GOT3 (cell line): ENCODE measurements around the gene LRRTM3.

Experiments used
- DNase-seq: peaks from one replicate; lab custom pipeline; 2025; ENCODE audit warnings: mixed read lengths; lab: John Stamatoyannopoulos, UW

Gene LRRTM3

DNA sequence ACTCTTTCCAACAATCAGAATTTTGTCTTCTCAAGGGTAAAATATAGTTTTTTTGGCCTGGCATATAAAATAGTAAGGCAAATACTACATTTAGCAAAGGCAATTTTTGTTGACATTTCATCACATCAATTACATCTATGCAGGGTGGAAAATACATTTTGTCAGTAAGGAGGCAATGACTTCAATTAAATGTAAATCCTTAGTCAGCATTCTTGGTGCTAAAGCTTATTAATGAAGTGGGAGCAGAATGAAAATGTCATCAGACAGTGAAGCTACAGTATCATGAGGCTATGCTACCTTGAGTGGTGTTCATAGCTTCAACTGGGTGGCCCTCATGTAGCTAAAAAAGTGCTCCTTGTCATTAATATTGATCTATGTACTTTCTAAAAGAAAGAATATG lies 8.9 kb downstream of the LRRTM3 start:
- DNase-seq: no peak

DNA sequence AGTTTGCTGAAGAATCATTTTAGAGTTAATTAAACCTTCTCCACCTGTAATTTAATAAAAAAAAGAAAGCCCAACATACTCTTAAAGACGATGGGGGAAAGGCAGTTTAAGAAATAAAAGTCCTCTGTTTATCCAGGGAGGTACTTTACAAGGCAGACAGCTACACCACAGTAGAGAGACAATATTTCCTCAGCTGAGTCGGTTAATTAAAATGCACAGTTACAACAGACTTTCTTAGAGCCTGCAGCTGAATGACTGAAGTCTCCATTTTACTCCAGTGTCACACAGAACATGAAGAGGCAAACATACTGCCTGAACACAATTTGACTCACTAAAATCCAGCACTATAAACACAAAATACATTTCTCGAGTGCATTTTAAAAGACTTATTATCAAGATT lies 15.1 kb downstream of the LRRTM3 start:
- no peak for DNase-seq

DNA sequence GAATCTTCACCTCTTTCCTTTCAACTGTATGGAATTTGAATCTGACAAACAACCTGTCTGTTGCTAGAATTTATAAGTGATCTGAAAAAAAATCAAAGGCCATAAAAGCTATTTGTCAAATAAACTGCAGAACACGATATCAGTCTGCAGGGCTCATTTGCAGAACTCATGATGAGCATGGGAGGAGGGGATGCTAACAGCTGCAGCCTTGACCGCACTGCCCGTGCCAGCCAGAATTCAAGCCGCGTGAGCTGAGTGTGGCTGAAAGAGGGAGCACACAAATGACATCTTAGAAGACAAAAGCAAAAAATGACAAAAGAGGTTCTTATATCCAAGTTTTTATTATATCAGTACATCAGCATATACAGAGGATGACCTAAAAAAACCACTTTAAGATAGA lies 15.7 kb downstream of the LRRTM3 start:
- DNase-seq: no peak

DNA sequence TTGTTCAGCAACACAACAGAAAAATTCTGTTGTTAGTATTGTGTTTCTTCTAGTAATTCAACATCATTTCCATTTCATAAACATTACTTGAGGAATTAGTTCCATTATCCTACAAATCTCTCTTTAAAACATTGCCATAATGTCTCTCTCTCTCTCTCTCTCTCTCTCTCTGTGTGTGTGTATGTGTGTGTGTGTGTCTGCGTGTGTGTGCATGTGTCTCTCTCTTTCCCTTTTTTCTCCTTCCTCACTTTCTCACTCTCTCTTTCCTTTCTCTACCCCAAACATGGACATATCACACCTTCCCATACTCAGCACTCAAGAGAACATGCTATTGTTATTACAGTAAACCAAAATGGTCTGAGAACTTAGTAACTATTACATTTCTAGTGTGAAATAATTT lies 16.6 kb downstream of the LRRTM3 start:
- no peak for DNase-seq

DNA sequence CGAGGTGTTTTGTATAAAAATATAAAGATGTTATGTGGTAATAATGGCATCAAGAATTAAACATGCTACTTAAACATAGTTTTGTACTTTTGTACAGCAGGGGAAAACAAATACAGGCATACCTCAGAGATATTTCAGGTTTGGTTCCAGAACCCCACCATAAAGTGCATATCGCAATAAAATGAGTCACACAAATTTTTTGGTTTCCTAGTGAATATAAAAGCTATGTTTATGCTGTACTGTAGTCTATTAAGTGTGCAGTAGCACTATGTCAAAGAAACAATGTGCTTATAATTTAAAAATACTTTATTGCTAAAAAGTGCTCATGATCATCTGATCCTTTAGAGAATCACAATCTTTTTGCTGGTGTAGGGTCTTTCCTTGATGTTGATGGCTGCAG lies 17.8 kb downstream of the LRRTM3 start:
- no peak for DNase-seq

DNA sequence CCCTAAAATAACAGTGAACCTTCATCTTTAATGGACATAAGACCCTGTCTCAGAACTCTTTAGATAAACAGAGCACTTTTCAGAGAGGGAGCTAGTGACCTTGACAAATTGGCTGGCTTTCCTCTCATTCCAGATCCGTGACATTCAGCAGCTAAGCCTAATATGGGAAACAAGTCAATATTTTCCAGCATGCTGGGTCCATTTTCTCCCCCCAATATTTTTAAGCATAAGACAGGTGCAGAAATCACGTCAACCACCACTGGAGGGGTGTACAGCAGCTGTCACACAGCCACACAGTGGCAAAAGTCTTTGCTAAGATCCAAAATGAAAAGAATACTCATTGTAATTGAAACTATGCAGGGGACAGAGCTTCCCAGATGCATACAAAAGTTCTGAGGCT lies 26.1 kb downstream of the LRRTM3 start:
- DNase-seq: no peak

DNA sequence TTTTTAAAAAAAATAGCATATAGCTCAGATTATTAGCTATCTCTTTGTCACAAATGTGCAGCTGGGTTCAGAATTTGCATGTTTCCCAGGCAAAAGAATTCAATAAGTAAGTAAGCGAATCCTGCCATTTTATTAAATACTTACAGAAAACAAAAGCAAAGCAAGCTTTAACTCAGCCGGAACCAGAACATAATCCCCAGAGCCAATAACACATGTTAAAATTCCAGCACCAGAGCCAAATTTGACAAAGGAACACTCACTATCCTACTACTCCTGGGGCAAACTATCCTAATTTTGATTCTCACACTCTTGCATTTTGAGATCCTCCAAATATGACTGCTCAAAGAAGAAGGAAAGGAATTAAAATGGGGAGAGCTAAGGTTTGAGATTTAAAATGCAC lies 32.6 kb downstream of the LRRTM3 start:
- DNase-seq: no peak

DNA sequence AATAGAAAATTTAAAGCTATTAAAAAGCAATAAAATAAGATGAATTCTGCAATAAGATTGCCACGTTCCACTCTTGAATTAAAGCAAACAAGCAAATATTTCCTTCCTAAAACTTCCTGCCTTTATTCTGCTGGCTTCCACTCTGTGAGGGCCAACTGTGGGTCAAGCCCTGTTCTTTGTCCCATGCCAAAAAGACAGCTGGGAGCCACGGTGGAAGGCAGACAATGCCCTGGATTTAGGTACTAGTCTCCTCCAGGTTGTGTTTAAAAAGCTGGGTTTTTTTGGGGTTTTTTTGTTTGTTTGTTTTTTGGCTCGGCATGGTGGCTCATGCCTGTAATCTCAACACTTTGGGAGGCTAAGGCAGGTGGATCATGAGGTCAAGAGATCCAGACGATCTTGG lies 39.1 kb downstream of the LRRTM3 start:
- no peak for DNase-seq

DNA sequence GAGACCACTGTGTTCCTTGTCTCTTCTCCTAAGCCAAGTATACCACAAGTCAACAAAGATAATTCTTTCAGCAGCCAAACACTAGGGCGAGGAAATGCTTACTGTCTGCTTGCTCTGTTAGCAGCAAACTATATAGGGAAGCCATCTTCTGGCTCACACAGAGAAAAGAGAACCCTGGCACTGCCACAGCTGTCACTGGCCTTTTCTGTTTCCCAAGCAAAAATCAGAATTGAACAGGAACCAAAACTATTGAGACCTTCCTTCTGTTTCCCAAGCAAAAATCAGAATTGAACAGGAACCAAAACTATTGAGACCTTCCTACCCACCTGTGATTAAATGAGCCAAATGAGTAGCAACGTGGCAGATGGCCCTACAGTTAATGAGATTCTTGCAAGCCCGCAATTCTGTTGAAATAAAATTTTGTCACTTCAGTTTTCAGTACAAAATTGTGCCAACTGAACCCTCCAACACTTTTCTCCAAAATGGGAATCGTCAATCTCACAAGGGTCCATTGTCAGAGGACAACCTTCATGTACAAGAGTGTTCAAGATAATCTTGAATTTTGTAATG lies 54.5 kb downstream of the LRRTM3 start:
- DNase-seq: no peak

DNA sequence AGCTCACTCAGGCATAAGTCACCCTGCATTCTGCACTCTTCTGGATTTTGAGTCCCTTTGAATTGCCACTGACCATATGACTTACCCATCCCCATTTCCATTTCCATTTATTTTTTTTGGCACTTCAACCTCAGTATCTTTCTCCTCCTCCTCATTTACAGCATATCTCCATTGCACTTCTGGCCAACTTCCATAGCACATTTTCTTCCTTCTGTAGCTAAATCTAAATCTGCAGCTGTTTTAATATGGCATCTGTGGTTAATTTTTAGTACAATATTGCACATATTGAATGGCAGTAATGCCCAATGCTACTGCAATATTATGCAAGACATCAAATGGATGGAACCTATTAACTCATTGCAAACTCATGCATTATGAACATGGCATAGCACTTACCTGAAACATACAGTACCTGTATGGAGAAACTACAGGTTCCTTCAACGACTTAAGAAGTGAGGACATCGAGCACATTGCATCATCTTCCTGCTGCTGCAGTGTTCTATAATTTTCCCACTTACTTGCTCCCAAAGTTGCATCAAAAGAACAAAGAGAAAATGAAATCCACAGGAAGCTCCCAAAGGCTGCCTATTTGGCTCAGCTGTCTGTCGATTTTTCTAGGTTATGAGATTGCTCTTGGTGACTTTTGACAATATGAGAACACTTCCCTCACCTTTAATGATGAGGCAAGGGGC lies 55.7 kb downstream of the LRRTM3 start:
- DNase-seq: no peak

DNA sequence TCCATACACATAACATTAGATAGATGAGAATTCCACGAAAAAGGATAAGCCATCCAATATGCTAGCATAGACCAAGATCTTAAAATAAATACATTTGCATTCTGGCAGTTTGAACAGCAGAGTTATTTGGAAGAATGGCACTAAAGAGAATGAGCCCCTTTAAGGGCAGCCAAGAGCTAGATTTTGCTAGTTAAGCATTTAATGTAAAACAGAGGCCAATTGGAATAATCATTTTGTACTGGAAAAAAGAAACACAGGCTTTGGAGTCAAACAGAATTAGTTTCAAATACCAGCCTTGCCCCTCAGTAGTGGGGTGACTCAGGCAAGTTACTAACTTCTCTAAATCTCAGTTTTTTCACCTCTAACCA lies 56.2 kb downstream of the LRRTM3 start:
- no peak for DNase-seq

DNA sequence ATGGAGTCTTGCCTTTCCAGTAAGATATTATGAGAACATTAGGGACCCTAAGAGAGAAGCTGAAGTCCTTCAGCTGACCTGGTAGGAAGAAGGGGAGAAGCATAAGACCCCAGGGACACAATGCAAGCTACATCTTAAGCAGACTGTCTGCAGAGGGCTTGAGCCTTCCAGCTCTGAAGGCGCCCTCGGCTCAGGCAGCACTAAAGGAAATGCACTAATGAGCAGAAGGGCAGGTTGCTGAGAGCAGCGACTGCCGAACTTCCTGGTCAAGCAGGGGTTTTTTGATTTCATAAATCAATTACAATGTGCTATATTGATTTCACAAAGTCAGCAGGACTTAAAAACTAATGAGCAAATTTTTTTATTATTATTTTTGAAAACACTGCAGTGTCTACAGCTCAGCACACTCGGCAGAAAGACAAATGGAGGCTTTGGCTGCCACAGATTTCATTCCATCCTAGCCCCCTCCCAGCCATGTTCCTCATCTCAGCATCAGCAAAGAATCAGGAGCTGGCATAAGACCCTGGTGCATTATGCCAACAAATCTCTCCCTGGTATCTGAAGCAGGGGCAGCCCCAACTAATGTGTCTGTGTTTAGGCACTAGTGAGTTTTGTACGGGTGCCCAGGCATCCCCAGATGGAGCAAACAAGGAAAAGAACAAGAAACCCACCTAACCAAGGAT lies 57.1 kb downstream of the LRRTM3 start:
- no peak for DNase-seq

DNA sequence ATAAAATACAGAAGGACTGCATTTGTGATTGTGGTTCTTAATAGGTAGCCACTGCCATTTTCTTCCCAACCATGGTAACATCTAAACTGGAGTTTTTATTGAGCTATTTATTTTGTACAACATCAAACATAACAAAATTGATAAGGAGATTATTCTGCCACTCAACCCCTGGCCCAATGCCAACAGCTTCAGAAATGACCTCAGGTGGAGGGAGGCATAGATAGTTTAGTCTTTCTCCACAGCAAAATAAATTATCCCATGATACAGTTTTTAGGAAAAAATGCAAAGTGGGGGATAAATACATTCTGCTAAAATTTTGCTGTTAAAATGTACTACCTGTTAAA lies 57.6 kb downstream of the LRRTM3 start:
- DNase-seq: no peak

DNA sequence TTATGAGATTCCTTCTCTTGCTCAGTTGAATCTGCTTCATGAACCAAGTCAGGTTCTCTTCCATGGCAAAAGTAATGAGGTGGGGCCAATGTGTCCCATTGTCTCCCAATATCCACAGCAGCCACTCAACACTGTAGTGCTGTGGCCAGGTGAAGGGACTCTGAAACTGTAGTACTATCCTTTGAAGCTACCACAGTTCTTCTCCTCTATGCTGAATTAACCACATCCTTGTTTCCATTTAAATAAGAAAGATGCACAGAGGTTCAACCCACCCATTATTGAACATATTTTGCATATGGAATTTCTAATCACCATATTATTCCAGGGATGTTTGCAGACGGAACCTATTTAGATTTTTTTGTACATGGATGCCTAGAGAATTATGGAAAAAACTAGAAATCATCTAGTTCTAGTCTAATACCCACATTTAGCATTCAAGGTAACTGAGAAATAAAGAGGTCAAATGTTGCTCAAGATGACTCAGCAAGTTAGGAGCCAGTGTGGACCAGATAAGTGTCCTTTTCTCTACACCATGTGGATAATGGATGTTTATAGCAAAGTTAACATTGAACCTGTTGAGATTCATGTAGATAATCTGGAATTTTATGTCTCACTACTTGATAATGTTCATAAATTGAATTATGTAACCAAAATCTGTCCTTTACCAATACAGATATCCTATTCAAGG lies 64.5 kb downstream of the LRRTM3 start:
- DNase-seq: no peak

DNA sequence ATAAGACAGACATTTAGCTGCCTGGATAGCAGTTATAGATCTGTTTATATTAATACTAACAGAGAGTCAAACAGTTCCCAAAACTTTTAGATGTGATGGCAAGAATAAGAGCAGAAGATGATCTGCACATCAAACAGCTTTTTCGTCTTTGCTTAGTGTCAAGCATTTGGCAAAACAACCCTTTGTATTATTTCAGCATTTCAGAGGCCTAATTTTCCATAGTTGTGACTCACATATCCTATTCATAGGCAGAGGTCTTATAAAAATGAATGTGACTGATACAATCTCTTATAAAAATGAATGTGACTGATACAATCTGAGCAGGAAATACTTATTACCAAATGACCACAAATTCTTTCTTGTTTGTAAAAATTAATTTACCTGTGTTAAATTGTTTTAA lies 71.2 kb downstream of the LRRTM3 start:
- no peak for DNase-seq

DNA sequence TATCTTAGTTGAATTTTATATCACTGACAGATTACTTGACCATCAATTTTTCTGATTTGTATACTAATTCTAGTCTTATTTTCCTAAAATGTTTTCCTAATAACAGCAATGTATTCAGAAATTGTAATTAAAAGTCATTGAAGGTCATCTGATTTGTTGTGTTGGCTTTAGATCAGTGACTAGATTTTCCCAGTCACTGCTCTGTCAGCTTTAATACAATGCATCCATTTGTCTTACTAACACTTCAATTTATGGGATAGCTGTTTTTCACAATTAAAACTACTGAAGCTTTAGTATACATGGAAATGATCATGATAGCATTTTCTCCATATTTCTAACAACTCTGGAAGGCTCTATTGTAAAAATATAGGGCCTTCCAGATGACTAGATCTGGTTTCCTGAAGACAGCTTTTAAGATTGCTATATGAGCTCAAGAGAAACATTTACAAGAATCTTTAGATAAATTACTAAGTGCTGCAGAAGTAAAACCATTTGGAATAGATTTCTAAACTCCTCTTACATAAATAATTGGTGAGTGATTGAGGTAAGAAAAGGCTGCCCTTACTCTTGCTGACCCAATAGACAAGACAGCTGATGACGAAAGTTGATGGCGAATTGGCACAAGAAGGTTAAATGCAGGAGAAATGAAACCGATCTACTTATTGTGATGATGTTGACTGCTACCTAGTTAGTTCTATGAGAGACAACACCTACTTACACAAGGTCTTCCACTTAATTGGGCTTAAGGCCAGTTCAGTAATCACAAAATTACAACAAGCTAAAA lies 74.1 kb downstream of the LRRTM3 start:
- no peak for DNase-seq

DNA sequence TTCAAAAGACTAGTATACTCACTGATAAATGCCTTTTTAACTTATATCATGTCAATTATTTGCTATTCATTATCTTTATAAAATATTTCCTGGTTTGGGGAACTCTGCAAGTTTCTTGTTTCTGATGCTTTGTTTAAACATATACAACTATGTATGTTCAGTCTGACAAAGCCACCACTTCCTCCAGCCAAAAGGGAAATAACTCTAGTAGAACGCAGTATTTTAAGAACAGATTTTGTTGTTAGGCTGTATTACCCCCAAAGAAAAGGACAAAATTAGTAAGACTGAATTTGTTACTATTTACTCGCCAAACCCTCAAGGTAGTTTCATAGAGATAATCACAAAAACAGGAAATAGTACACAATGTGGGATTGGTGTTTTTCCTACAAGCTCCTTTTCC lies 78.9 kb downstream of the LRRTM3 start:
- no peak for DNase-seq

DNA sequence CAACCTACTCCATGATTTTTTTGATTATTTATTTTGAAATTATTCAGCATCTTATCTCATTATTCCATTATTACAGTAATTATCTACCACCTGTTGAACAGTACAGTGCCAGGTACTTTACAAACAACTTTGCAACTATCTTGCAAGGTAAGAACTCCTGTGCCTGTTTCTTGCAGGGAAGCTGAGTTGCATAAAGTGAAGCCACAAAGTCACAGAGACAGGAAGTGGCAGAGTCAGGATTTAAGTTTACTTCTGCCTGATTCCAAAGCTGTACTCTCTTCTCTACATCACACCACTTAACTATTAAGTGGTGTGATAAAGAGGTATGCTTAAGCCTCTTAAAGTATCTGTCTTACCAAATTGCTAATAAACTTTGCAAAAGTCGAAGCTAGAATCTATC lies 80.1 kb downstream of the LRRTM3 start:
- no peak for DNase-seq

DNA sequence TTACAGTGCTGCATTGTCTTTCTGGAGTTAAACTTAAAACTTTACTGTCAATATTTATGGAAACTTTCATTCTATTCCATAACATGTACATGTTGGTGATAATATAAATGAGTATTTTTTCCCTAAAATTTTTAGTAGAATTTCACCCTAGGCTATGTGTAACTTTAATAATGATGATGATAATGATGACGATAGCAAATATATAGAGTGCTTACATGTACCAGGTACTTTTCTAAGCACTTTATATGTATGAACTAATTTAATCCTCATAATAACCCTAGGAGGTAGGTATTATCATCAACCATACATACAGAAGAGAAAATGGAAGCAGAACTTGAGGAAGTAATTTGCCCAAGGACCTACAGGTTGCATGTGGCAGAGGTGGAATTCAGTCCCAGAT lies 85.6 kb downstream of the LRRTM3 start:
- DNase-seq: no peak

DNA sequence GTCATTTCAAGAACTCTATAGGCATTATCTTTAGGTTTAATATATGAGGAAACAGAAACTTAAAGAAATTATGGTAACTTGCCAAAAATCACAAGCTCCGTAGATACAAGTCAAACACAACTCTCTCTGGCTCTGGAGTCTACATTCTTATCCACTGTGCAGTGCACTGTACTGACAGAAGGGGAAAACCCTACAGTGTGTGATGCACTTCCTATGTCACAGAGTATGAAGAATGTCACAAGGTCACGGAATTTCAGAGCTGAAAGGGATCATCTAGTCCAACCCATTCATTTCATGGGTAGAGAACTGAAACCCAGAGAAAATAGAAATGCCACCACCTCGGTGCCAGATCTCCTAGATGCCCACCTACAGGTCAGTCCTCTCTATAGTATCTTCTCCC lies 86.1 kb downstream of the LRRTM3 start:
- DNase-seq: no peak

DNA sequence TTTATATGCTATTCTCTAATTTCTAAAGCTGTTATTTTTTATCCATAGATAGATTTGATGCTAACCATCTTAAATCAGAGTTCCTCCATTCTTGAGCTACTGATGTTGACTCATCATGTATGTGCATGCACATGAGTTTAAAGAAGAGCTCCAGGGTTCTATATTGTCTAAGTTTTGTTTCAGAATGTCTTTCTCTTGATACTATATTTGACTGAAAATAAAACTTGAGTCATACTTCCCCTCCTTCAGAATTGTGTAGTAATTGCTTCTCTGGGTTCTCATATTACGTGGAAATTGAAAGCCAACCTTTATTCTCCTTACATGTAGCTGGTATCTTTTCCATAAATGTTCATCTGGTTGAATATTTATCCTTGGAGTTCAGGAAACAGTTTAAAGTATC lies 89.4 kb downstream of the LRRTM3 start:
- DNase-seq: no peak

DNA sequence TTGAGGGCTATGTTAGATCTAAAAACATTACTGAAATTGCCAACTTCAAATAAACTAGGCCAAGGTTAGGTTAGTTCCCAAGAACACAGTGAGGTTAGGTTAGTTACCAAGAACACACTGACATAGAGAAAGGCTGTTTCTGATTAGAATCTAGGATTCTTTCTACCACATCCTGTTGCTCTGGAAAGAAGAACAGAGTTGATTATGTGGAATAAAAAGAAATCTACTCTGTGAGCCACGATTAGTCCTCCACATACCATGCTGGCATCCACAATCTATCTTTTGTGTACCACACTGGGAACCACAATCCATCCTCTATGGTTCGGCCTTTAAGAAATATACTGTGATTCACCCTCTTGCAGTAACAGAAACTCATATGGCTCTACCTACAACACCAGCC lies 91.4 kb downstream of the LRRTM3 start:
- no peak for DNase-seq

DNA sequence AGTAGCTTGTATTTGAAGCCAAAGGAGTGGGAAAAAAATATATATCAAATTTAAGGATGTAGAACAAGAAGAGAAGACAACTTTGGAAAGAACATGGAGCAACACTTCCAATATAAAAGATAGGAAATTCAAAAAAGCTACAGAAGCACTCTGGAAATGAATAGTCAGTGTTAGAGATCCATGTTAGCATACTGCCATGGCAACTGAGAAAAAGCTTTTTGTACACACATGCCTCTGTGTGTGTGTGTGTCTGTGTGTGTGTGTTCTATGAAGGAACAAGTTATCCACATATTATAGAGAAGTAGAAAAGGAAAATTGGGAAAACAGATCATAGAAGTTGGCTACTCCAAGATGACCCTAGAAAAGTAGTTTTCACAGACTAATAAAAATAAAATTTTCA lies 96.3 kb downstream of the LRRTM3 start:
- DNase-seq: no peak
